Measurements from ENCODE around the gene PCDH9. TPM values are rescaled to one million over a fixed set of nuclear protein-coding genes. Genes with fewer than 3 reads are reported as not detected.

The PCDH9 gene
- total RNA-seq, 1 experiment from 2014 or later: 0.11 TPM

GRCh38 chr13:66835040-66835628 is 395.0 kb downstream of the PCDH9 start:
- Mint-ChIP-seq H3K36me3 (ENCODE audit: insufficient read depth, unreplicated experiment) (no peaks in the 10 kb centered on the region), H3K27ac (ENCODE audit: unreplicated experiment) (no peak overlapping the region), H3K27me3 (ENCODE audit: insufficient read depth, unreplicated experiment) (peaks cover 18% of the 10 kb centered on the region), H3K4me1 (ENCODE audit: low read depth, unreplicated experiment) (no peaks in the 10 kb centered on the region), H3K9me3 (ENCODE audit: unreplicated experiment) (no peaks in the 10 kb centered on the region), H3K4me3 (ENCODE audit: unreplicated experiment) (no peak overlapping the region)
- DNase-seq: no peak
- intact Hi-C loops (cut with micrococcal nuclease; ENCODE audit: unreplicated experiment): no loop called here
- POLR2A ChIA-PET: interaction anchor here (0.6 kb wide), 1 partner anchor 412 kb away, joined by 3 read pairs; no protein-coding TSS in a partner anchor
- Histone ChIP-seq H3K36me3 (ENCODE audit: control insufficient read depth, insufficient read depth, low read length) (no peaks in the 10 kb centered on the region), H3K27me3 (replicated peaks; ENCODE audit: control insufficient read depth, insufficient read depth, low read length) (no peaks in the 10 kb centered on the region), H3K9me3 (no peaks in the 10 kb centered on the region), H3K4me1 (no peaks in the 10 kb centered on the region), H3K4me3 (ENCODE audit: low read depth, low read length) (no peak overlapping the region)
- CTCF ChIA-PET: no interaction called here
- no TSS peak for BruUV-seq (replicated peaks)
- no peak for TF ChIP-seq CTCF (IDR thresholded peaks at IDR 0.05; ENCODE audit: insufficient read depth in 1 of 2, low read depth in 1 of 2, low read length in 1 of 2, severe bottlenecking in 1 of 2, unreplicated experiment in 1 of 2)

- Histone ChIP-seq H3K27me3 (replicated peaks; ENCODE audit: control insufficient read depth, insufficient read depth, low read length) (no peaks in the 10 kb centered on the region), H3K36me3 (ENCODE audit: control insufficient read depth, insufficient read depth, low read length) (no peaks in the 10 kb centered on the region), H3K4me1 (no peaks in the 10 kb centered on the region), H3K4me3 (ENCODE audit: low read depth, low read length) (no peak overlapping the region), H3K9me3 (no peaks in the 10 kb centered on the region)
- CTCF ChIA-PET: no interaction called here
- intact Hi-C loops (cut with micrococcal nuclease; ENCODE audit: unreplicated experiment): no loop called here
- no peaks in the 10 kb centered on the region for H3K4me1 Mint-ChIP-seq (ENCODE audit: low read depth, unreplicated experiment)
- no peak for TF ChIP-seq CTCF (IDR thresholded peaks at IDR 0.05; ENCODE audit: insufficient read depth in 1 of 2, low read depth in 1 of 2, low read length in 1 of 2, severe bottlenecking in 1 of 2, unreplicated experiment in 1 of 2)
- H3K4me3 Mint-ChIP-seq (ENCODE audit: unreplicated experiment): no peak overlapping the region
- H3K9me3 Mint-ChIP-seq (ENCODE audit: unreplicated experiment): no peaks in the 10 kb centered on the region
- H3K27me3 Mint-ChIP-seq (ENCODE audit: insufficient read depth, unreplicated experiment): peaks cover 3% of the 10 kb centered on the region
- no peak overlapping the region for H3K27ac Mint-ChIP-seq (ENCODE audit: unreplicated experiment)
- POLR2A ChIA-PET: no interaction called here
- no peak for DNase-seq
- H3K36me3 Mint-ChIP-seq (ENCODE audit: insufficient read depth, unreplicated experiment): no peaks in the 10 kb centered on the region
- BruUV-seq (replicated peaks): no TSS peak
Measured at GRCh38 chr13:66830940-66831716, 399.0 kb downstream of the PCDH9 start.

GRCh38 chr13:66829803-66830202 is 400.3 kb downstream of the PCDH9 start:
- Histone ChIP-seq H3K36me3 (ENCODE audit: control insufficient read depth, insufficient read depth, low read length) (no peaks in the 10 kb centered on the region), H3K27me3 (replicated peaks; ENCODE audit: control insufficient read depth, insufficient read depth, low read length) (no peaks in the 10 kb centered on the region), H3K4me3 (ENCODE audit: low read depth, low read length) (no peak overlapping the region), H3K4me1 (no peaks in the 10 kb centered on the region), H3K9me3 (no peaks in the 10 kb centered on the region)
- BruUV-seq (replicated peaks): no TSS peak
- ChIA-PET CTCF (no interaction called here), POLR2A (no interaction called here)
- H3K4me1 Mint-ChIP-seq (ENCODE audit: low read depth, unreplicated experiment): no peaks in the 10 kb centered on the region
- TF ChIP-seq CTCF (IDR thresholded peaks at IDR 0.05; ENCODE audit: insufficient read depth in 1 of 2, low read depth in 1 of 2, low read length in 1 of 2, severe bottlenecking in 1 of 2, unreplicated experiment in 1 of 2): no peak
- DNase-seq: no peak
- no peak overlapping the region for H3K4me3 Mint-ChIP-seq (ENCODE audit: unreplicated experiment)
- H3K27me3 Mint-ChIP-seq (ENCODE audit: insufficient read depth, unreplicated experiment): peaks cover 2% of the 10 kb centered on the region
- no peaks in the 10 kb centered on the region for H3K9me3 Mint-ChIP-seq (ENCODE audit: unreplicated experiment)
- intact Hi-C loops (cut with micrococcal nuclease; ENCODE audit: unreplicated experiment): no loop called here
- no peaks in the 10 kb centered on the region for H3K36me3 Mint-ChIP-seq (ENCODE audit: insufficient read depth, unreplicated experiment)
- no peak overlapping the region for H3K27ac Mint-ChIP-seq (ENCODE audit: unreplicated experiment)

Measured in Caco-2 (cell line).